ENCODE results near the gene MAST4. TPM values are rescaled to one million over a fixed set of nuclear protein-coding genes. Genes with fewer than 3 reads are reported as not detected.

Gene MAST4
- total and polyA plus RNA-seq, 2 of the 13 experiments (the other 11 are each of a cell fraction or from before 2014, with no cell fraction given): 3.4 to 3.7 TPM

DNA sequence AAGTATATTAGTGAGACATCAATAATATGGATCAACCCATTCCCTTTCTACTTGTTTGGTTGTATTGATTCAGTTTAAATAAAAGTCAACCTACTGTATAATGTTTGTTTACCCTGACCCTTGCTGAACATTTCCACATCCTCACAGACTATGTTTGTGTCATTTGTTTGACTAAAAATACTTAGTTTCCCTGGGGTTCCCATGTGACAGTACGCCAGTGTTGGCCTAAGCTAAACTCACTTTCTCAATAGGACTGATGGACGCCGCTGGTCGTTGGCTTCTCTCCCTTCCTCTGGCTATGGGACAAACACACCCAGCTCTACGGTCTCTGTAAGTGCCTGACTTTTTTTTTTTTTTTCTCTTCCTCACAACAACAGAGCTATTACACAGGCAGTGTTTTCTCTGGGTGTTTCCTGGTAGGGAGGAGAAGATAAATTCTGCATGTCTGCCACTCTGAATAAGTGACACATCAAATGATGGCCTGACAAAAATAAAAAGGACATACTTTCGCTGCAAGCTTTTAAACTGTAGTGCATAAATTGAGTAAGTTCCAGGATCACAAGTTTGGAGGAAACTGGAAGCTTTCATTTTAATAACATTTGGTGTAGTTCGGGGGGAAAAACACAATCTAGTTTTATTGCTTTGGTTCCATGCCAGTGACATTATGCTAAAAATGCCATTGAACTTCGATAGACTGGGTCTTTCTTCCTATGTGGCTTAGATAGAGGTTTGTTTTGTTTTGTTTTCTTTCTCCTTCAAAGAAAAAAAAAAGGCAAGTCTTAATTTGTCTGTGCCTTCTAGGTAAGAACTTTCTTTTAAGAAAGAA is 499.4 kb downstream of the MAST4 start (continued):
- TF ChIP-seq AFF4 (CRISPR knock-in tag; IDR thresholded peaks at IDR 0.05) (no peak), DRAP1 (CRISPR knock-in tag; IDR thresholded peaks at IDR 0.05) (peak; percentile 42; the same call in 1 of the 2 replicates), ZNF10 (CRISPR knock-in tag; IDR thresholded peaks at IDR 0.05; ENCODE audit: borderline replicate concordance, low read depth) (no peak), PAXIP1 (CRISPR knock-in tag; conservative IDR thresholded peaks at IDR 0.05) (peak; percentile 84), ZNF44 (CRISPR knock-in tag; IDR thresholded peaks at IDR 0.05) (no peak), KAT7 (CRISPR knock-in tag; IDR thresholded peaks at IDR 0.05; ENCODE audit: borderline replicate concordance) (peak; percentile 37; the same call in 1 of the 2 replicates), THRA (CRISPR knock-in tag; IDR thresholded peaks at IDR 0.05; ENCODE audit: borderline replicate concordance) (peak; percentile 61; the same call in 1 of the 2 replicates), SP5 (CRISPR knock-in tag; IDR thresholded peaks at IDR 0.05; ENCODE audit: borderline replicate concordance, low read depth) (no peak), PATZ1 (CRISPR knock-in tag; IDR thresholded peaks at IDR 0.05) (no peak; the same call in 1 of the 2 replicates), HCFC1 (IDR thresholded peaks at IDR 0.05; ENCODE audit: low read depth, low read length) (no peak), ZNF18 (CRISPR knock-in tag; IDR thresholded peaks at IDR 0.05; ENCODE audit: insufficient replicate concordance) (no peak), JUN (CRISPR knock-in tag; IDR thresholded peaks at IDR 0.05) (no peak), SOX13 (IDR thresholded peaks at IDR 0.05) (0 out of 2 replicates have a peak, but pooled peaks have one; percentile 29), SOX13 (CRISPR knock-in tag; conservative IDR thresholded peaks at IDR 0.05 in 1 of 2, IDR thresholded peaks at IDR 0.05 in 1 of 2) (peak in 1 of 2 experiments; percentile 69; a peak in 2 of 4 replicates)

Measured in HepG2 (cell line).